A549 (cell line): Measurements from ENCODE around the gene BCAS3. TPM values are rescaled to one million over a fixed set of nuclear protein-coding genes. Genes with fewer than 3 reads are reported as not detected.
"Not testable (repeated sequence)": the region's sequence is repeated elsewhere in the genome, so short reads cannot be mapped to it uniquely, and the experiment has no call there.

ENCODE experiments used
- ATAC-seq, 2 experiments: fragments of 200-7000 bp in 1 of 2; fragments of >200 bp in 1 of 2; cut with Nextera tagmentation in 1 of 2; cut with Tn5 transposase in 1 of 2; 3 replicates each; pipeline versions ENCODE4 v1.8.0 to v1.9.1; 2018 to 2020; ENCODE audit warnings: mild to moderate bottlenecking in 1 of 2, moderate library complexity in 1 of 2
- CTCF ChIA-PET: fragments of 300-600 bp; sonication (Branson Sonifier 250); formaldehyde crosslinking; extraction: SDS; loops from one replicate; lab custom pipeline; 2021; ENCODE audit warnings: antibody characterized with exemption, inconsistent platforms; lab: Yijun Ruan, JAX
- POLR2A ChIA-PET: fragments of 350-600 bp; formaldehyde crosslinking; extraction: SDS; loops from one replicate; lab custom pipeline; 2021; ENCODE audit warnings: antibody characterized with exemption, inconsistent platforms; lab: Yijun Ruan, JAX
- DNase-seq, 2 experiments: peaks; one replicate each; pipeline versions ENCODE4 v3.0.0 to v3.0.0-alpha.2; 2011 to 2016; ENCODE audit warnings: low read depth in 1 of 2, low spot score in 1 of 2
- FAIRE-seq: peaks from 2 replicates; lab custom pipeline; 2011; peaks lifted over from hg19 to GRCh38; lab: Jason Lieb, UNC
- H3K27ac ChIP-seq, 2 experiments: fragments of >200 bp; sonication (Bioruptor Twin); formaldehyde crosslinking; 3 replicates each; pipeline ENCODE4 v1.5.1; 2016 to 2017
- H3K4me1 ChIP-seq: fragments of >200 bp; sonication (Bioruptor Twin); formaldehyde crosslinking; 3 replicates; pipeline ENCODE4 v1.6.1; 2016
- H3K4me2 ChIP-seq: fragments of >200 bp; sonication (Bioruptor Twin); formaldehyde crosslinking; 3 replicates; pipeline ENCODE4 v1.6.1; 2016
- H3K4me3 ChIP-seq: fragments of >200 bp; sonication (Bioruptor Twin); formaldehyde crosslinking; 3 replicates; pipeline ENCODE4 v1.5.1; 2016
- H3K9me3 ChIP-seq: fragments of >200 bp; sonication (Bioruptor Twin); formaldehyde crosslinking; 3 replicates; pipeline ENCODE4 v1.6.1; 2016
- CBX2 ChIP-seq: fragments of 200-600 bp; sonication (generic); IDR thresholded peaks from 2 replicates; pipeline ENCODE4 v1.6.1; 2016; ENCODE audit warnings: low read depth, mild to moderate bottlenecking, borderline replicate concordance
- CBX8 ChIP-seq: fragments of 200-600 bp; sonication (generic); IDR thresholded peaks from 2 replicates; pipeline ENCODE4 v1.6.1; 2016
- CEBPB ChIP-seq, 2 experiments: fragments of >200 bp in 1 of 2; sonication (Bioruptor Twin) in 1 of 2; formaldehyde crosslinking in 1 of 2; IDR thresholded peaks; 2 replicates each; pipeline ENCODE4 v1.6.1; 2012 to 2016
- FOSB ChIP-seq: fragments of 250-450 bp; sonication (Bioruptor Pico); IDR thresholded peaks from 2 replicates; pipeline ENCODE4 v1.5.0; 2020; ENCODE audit warnings: mild to moderate bottlenecking, moderate library complexity
- FOXS1 ChIP-seq: fragments of 250-450 bp; sonication (Bioruptor Pico); IDR thresholded peaks from 2 replicates; pipeline ENCODE4 v1.5.0; 2020; ENCODE audit warnings: mild to moderate bottlenecking, moderate library complexity
- GATA3 ChIP-seq: IDR thresholded peaks from 2 replicates; pipeline ENCODE4 v1.6.1; 2012; ENCODE audit warnings: borderline replicate concordance
- HOXB13 ChIP-seq: fragments of 250-450 bp; sonication (Bioruptor Pico); IDR thresholded peaks from 2 replicates; pipeline ENCODE4 v1.5.0; 2020; ENCODE audit warnings: low read depth, mild to moderate bottlenecking, moderate library complexity
- KDM1A ChIP-seq: fragments of 200-600 bp; sonication (generic); IDR thresholded peaks from 2 replicates; pipeline ENCODE4 v1.6.1; 2016; ENCODE audit warnings: low read depth, mild to moderate bottlenecking
- MAX ChIP-seq: IDR thresholded peaks from 2 replicates; pipeline ENCODE4 v1.6.1; 2012
- NPAS2 ChIP-seq: fragments of 250-450 bp; sonication (Bioruptor Pico); IDR thresholded peaks from 2 replicates; pipeline ENCODE4 v1.8.0; 2022; ENCODE audit warnings: mild to moderate bottlenecking, moderate library complexity, borderline replicate concordance
- NR3C1 ChIP-seq: fragments of >200 bp; sonication (Bioruptor Twin); formaldehyde crosslinking; IDR thresholded peaks from 3 replicates; pipeline ENCODE4 v1.6.1; 2017
- PHF8 ChIP-seq: fragments of 200-600 bp; sonication (generic); IDR thresholded peaks from 2 replicates; pipeline ENCODE4 v1.6.1; 2016; ENCODE audit warnings: low read depth, mild to moderate bottlenecking, antibody characterized with exemption, moderate library complexity, borderline replicate concordance
- SREBF2 ChIP-seq: fragments of 450-650 bp; IDR thresholded peaks from 2 replicates; pipeline ENCODE4 v1.6.1; 2014; ENCODE audit warnings: mild to moderate bottlenecking, moderate library complexity
- WGBS: methylation state at CpG from one replicate; pipeline ENCODE4 v1.1.6; 2017; ENCODE audit errors: missing lambda C conversion rate; 5-methylcytosine and 5-hydroxymethylcytosine counted together
- polyA plus RNA-seq, 4 experiments: library from polyadenylated mRNA; depleted of rRNA in 3 of 4; stranded (reverse); fragments of >200 nt; fragmentation: RNase III in 1 of 4; extraction: RNeasy Plus Mini Kit Qiagen cat#74134 plus additional on column Dnase treatment in 1 of 4; gene quantifications; 2 replicates in 3 of 4; 3 replicates in 1 of 4; pipeline ENCODE4 v1.2.3, GENCODE V29; 2011 to 2017
- TF ChIP-seq, protein P1 (sequence below): fragments of 150-350 bp; IDR thresholded peaks from 2 replicates; pipeline ENCODE4 v1.6.1; 2014; ENCODE audit warnings: low read depth, mild to moderate bottlenecking, low read length
- TF ChIP-seq, protein P2 (sequence below): fragments of 450-650 bp; IDR thresholded peaks from 2 replicates; pipeline ENCODE4 v1.6.1; 2014; ENCODE audit warnings: antibody characterized with exemption

Gene BCAS3
- polyA plus RNA-seq, 2 of the 4 experiments (the other 2 are of a cell fraction), result 14.7 to 43.4 TPM

- DNase-seq (no peak), FAIRE-seq (no peak), ATAC-seq (no peak)
- TF ChIP-seq CBX2, result no peak
- no peak overlapping the region for H3K27ac ChIP-seq
- no peaks in the 10 kb centered on the region for H3K4me1 ChIP-seq
- ChIA-PET CTCF (interaction anchor here (1.0 kb wide), 1 partner anchor 37 kb away, joined by 4 read pairs; no protein-coding TSS in a partner anchor), POLR2A (no interaction called here)
- WGBS, result 93% methylated on average over 2 of the region's 2 CpGs
- no peak overlapping the region for H3K4me2 ChIP-seq
- H3K9me3 ChIP-seq, result no peaks in the 10 kb centered on the region
- H3K4me3 ChIP-seq, result no peak overlapping the region
Observed at GRCh38 chr17:61144137-61144536, 466.5 kb downstream of the BCAS3 start.

- Histone ChIP-seq H3K4me1 (peaks cover 4% of the 10 kb centered on the region; the same call in 1 of the 3 replicates), H3K9me3 (no peaks in the 10 kb centered on the region), H3K4me2 (no peak overlapping the region), H3K27ac (no peak overlapping the region), H3K4me3 (no peak overlapping the region)
- ChIA-PET CTCF (interaction anchor here (1.0 to 1.1 kb wide), 2 partner anchors 14 to 36 kb away, joined by 3 to 4 read pairs; no protein-coding TSS in a partner anchor), POLR2A (no interaction called here)
- DNase-seq, result no peak
- 85% methylated on average over 11 of the region's 11 CpGs for WGBS
- ATAC-seq, result no peak
- TF ChIP-seq HOXB13 (CRISPR knock-in tag) (no peak), MAX (no peak), PHF8 (no peak), KDM1A (no peak), GATA3 (no peak), NPAS2 (CRISPR knock-in tag) (no peak), CBX2 (no peak), FOXS1 (CRISPR knock-in tag) (no peak), FOSB (no peak), CBX8 (no peak), NR3C1 (no peak)
- TF ChIP-seq, protein P1, sequence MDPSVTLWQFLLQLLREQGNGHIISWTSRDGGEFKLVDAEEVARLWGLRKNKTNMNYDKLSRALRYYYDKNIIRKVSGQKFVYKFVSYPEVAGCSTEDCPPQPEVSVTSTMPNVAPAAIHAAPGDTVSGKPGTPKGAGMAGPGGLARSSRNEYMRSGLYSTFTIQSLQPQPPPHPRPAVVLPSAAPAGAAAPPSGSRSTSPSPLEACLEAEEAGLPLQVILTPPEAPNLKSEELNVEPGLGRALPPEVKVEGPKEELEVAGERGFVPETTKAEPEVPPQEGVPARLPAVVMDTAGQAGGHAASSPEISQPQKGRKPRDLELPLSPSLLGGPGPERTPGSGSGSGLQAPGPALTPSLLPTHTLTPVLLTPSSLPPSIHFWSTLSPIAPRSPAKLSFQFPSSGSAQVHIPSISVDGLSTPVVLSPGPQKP, result no peak
- TF ChIP-seq, protein P2, sequence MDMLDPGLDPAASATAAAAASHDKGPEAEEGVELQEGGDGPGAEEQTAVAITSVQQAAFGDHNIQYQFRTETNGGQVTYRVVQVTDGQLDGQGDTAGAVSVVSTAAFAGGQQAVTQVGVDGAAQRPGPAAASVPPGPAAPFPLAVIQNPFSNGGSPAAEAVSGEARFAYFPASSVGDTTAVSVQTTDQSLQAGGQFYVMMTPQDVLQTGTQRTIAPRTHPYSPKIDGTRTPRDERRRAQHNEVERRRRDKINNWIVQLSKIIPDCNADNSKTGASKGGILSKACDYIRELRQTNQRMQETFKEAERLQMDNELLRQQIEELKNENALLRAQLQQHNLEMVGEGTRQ, result no peak
- peak; percentile 32 for FAIRE-seq
Observed at GRCh38 chr17:61144617-61145564, 467.2 kb downstream of the BCAS3 start.

GRCh38 chr17:61146833-61147232 lies 469.2 kb downstream of the BCAS3 start:
- POLR2A ChIA-PET, H3K27ac ChIP-seq, H3K9me3 ChIP-seq, FAIRE-seq, DNase-seq, H3K4me2 ChIP-seq, H3K4me3 ChIP-seq, ATAC-seq: not testable (repeated sequence)
- H3K4me1 ChIP-seq, result peaks cover 15% of the 10 kb centered on the region
- CTCF ChIA-PET, result interaction anchor here (0.7 to 1.4 kb wide), 4 partner anchors 9 to 247 kb away, joined by 3 to 5 read pairs (median 4); no protein-coding TSS in a partner anchor
- WGBS, result 92% methylated on average over 8 of the region's 8 CpGs

- ChIA-PET POLR2A (no interaction called here), CTCF (no interaction called here)
- Histone ChIP-seq H3K4me1 (peaks cover 15% of the 10 kb centered on the region), H3K9me3 (no peaks in the 10 kb centered on the region), H3K4me3 (no peak overlapping the region), H3K27ac (no peak overlapping the region), H3K4me2 (no peak overlapping the region)
- DNase-seq (no peak), ATAC-seq (no peak), FAIRE-seq (no peak)
- 83% methylated on average over 6 of the region's 6 CpGs for WGBS
- TF ChIP-seq SREBF2 (no peak), CEBPB (IDR thresholded peaks at IDR 0.05) (peak; percentile 67 to 81; a peak in 3 of 4 replicates)
Observed at GRCh38 chr17:61149106-61149825, 471.6 kb downstream of the BCAS3 start.
